GM12872 (cell line): Measurements from ENCODE around the gene AMER2.

Experiments
- CTCF ChIP-seq: IDR thresholded peaks from 3 replicates; pipeline ENCODE4 v1.5.1; 2011; ENCODE audit warnings: low read depth, mild to moderate bottlenecking, low read length, moderate library complexity; ENCODE audit not compliant: insufficient read depth

AMER2 gene

GRCh38 chr13:25171517-25172302 is at the start of gene AMER2:
AMER2 (minus strand) TSS chr13:25172288; CDS start chr13:25171619, 669 bp downstream.
- no peak for TF ChIP-seq CTCF

- TF ChIP-seq CTCF, result no peak
These were observed 45.9 kb upstream of the AMER2 start for GRCh38 chr13:25218019-25218418.

- no peak for TF ChIP-seq CTCF
These were observed 45.2 kb upstream of the AMER2 start for GRCh38 chr13:25217023-25217885.

- TF ChIP-seq CTCF, result no peak
These were observed 43.1 kb upstream of the AMER2 start for GRCh38 chr13:25215253-25215575.

- no peak for TF ChIP-seq CTCF
These were observed 42.6 kb upstream of the AMER2 start for GRCh38 chr13:25214491-25215252.

- TF ChIP-seq CTCF, result no peak
These were observed 41.6 kb upstream of the AMER2 start for GRCh38 chr13:25213715-25214114.
